ENCODE measurements around the gene DBT.
"Not testable (repeated sequence)": the region's sequence is repeated elsewhere in the genome, so short reads cannot be mapped to it uniquely, and the experiment has no call there.

DBT gene

DNA sequence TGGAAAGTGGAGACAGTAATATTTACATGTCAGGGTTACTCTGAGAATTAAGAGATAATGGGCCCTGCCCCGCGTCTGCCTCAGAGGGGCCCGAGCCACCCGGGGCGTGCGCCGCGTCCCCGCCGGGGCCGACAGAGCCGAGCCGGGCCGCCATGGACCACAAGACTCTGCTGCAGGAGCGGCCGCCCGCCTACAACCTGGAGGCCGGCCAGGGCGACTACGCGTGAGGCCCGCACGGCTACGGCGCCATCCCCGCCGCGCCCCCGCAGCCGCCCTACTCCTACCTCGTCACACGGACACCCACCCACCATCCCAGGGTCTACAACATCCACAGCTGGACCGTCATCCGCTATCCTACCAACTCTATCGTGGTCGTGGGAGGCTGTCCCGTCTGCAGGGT lies 36.5 kb downstream of the DBT start:
- H2AFZ ChIP-seq (ENCODE audit: insufficient read depth, low read length, poor library complexity) = no peak overlapping the region
- H2BK5ac ChIP-seq (ENCODE audit: low read depth, low read length, poor library complexity) = no peak overlapping the region
- no peaks in the 10 kb centered on the region for H3K4me1 ChIP-seq (ENCODE audit: control insufficient read depth in 1 of 2, insufficient read depth in 2 of 2, low read length in 2 of 2)
- no peaks in the 10 kb centered on the region for H3K27me3 ChIP-seq (ENCODE audit: insufficient read depth, low read length)
- no peak overlapping the region for H3K4ac ChIP-seq (ENCODE audit: low read depth, low read length)
- no CpG with 5 or more reads among the region's 37 CpGs for WGBS (ENCODE audit: extremely low coverage, insufficient coverage, insufficient read length)
- no peak for DNase-seq
- H3K9ac ChIP-seq (ENCODE audit: low read length) = no peak overlapping the region
- no peak overlapping the region for H4K8ac ChIP-seq (ENCODE audit: low read depth, low read length)
- no peak overlapping the region for H3K27ac ChIP-seq (ENCODE audit: low read depth, low read length)
- no peak overlapping the region for H3K14ac ChIP-seq (ENCODE audit: low read length)
- no peak overlapping the region for H3K18ac ChIP-seq (ENCODE audit: low read length)
- H3K9me3 ChIP-seq (ENCODE audit: insufficient read depth, low read depth, low read length) = no peaks in the 10 kb centered on the region
- no peak overlapping the region for H2AK5ac ChIP-seq (ENCODE audit: low read length)
- H2BK12ac ChIP-seq (ENCODE audit: low read length) = no peak overlapping the region
- no peak overlapping the region for H3K4me2 ChIP-seq (ENCODE audit: low read length)
- no peak overlapping the region for H4K12ac ChIP-seq (ENCODE audit: low read depth, low read length)
- H3K4me3 ChIP-seq (ENCODE audit: low read depth, low read length) = no peak overlapping the region
- H3K23ac ChIP-seq (ENCODE audit: low read length) = no peak overlapping the region
- peaks cover 23% of the 10 kb centered on the region in 2 experiments for H3K36me3 ChIP-seq (ENCODE audit: control insufficient read depth in 1 of 2, insufficient read depth in 2 of 2, low read length in 2 of 2)
- no peaks in the 10 kb centered on the region for H3K79me2 ChIP-seq (ENCODE audit: control insufficient read depth, insufficient read depth, low read length, poor library complexity)
- no peak overlapping the region for H4K91ac ChIP-seq (ENCODE audit: low read depth, low read length)
- no peaks in the 10 kb centered on the region for H3K79me1 ChIP-seq (ENCODE audit: low read length)
- H2BK120ac ChIP-seq (ENCODE audit: insufficient read depth, low read length, poor library complexity) = no peak overlapping the region

DNA sequence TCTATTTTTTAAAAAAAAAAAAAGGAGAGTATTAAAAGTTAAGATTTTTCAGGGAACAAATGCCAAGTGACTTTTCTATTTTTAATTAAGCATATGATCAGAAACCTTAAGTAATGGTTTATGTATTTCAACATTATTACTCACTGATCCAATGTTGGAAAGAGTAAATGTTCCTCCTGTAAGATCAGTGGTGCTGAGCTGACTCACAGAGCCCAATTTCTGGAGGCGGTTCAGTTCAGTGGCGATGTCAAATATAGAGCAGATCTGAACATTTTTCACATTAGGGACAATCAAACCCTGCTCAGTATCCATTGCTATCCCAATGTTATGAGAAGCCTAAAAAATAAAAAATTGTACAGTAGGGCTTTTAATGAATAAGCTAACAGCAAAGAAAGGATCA lies 43.3 kb downstream of the DBT start:
- no peak overlapping the region for H3K18ac ChIP-seq (ENCODE audit: low read length)
- no peaks in the 10 kb centered on the region for H3K79me1 ChIP-seq (ENCODE audit: low read length)
- H3K4me2 ChIP-seq (ENCODE audit: low read length) = no peak overlapping the region
- no peak overlapping the region for H2BK120ac ChIP-seq (ENCODE audit: insufficient read depth, low read length, poor library complexity)
- no peak overlapping the region for H4K91ac ChIP-seq (ENCODE audit: low read depth, low read length)
- no peak overlapping the region for H2AFZ ChIP-seq (ENCODE audit: insufficient read depth, low read length, poor library complexity)
- no peak overlapping the region for H4K12ac ChIP-seq (ENCODE audit: low read depth, low read length)
- H3K4me3 ChIP-seq (ENCODE audit: low read depth, low read length) = no peak overlapping the region
- no peak overlapping the region for H2BK12ac ChIP-seq (ENCODE audit: low read length)
- H3K4ac ChIP-seq (ENCODE audit: low read depth, low read length) = no peak overlapping the region
- H3K27ac ChIP-seq (ENCODE audit: low read depth, low read length) = no peak overlapping the region
- H2AK5ac ChIP-seq (ENCODE audit: low read length) = no peak overlapping the region
- H3K27me3 ChIP-seq (ENCODE audit: insufficient read depth, low read length) = no peaks in the 10 kb centered on the region
- H3K79me2 ChIP-seq (ENCODE audit: control insufficient read depth, insufficient read depth, low read length, poor library complexity) = no peaks in the 10 kb centered on the region
- WGBS (ENCODE audit: extremely low coverage, insufficient coverage, insufficient read length) = no CpG with 5 or more reads among the region's 2 CpGs
- no peak overlapping the region for H3K9ac ChIP-seq (ENCODE audit: low read length)
- H2BK5ac ChIP-seq (ENCODE audit: low read depth, low read length, poor library complexity) = no peak overlapping the region
- no peak for DNase-seq
- no peak overlapping the region for H3K23ac ChIP-seq (ENCODE audit: low read length)
- no peaks in the 10 kb centered on the region for H3K4me1 ChIP-seq (ENCODE audit: control insufficient read depth in 1 of 2, insufficient read depth in 2 of 2, low read length in 2 of 2)
- H3K36me3 ChIP-seq (ENCODE audit: control insufficient read depth in 1 of 2, insufficient read depth in 2 of 2, low read length in 2 of 2) = peaks cover 4 to 7% of the 10 kb centered on the region in 2 experiments
- H3K14ac ChIP-seq (ENCODE audit: low read length) = no peak overlapping the region
- H3K9me3 ChIP-seq (ENCODE audit: insufficient read depth, low read depth, low read length) = no peaks in the 10 kb centered on the region
- no peak overlapping the region for H4K8ac ChIP-seq (ENCODE audit: low read depth, low read length)

DNA sequence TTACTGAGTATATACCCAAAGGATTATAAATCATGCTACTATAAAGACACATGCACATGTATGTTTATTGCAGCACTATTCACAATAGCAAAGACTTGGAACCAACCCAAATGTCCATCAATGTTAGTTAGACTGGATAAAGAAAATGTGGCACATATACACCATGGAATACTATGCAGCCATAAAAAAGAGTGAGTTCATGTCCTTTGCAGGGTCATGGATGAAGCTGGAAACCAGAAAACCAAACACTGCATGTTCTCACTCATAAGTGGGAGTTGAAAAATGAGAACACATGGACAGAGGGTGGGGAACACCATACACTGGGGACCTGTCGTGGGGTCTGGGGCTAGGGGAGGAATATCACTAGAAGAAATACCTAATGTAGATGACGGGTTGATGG lies 44.0 kb downstream of the DBT start:
- not testable (repeated sequence) for H4K8ac ChIP-seq (ENCODE audit: low read depth, low read length); H3K4me3 ChIP-seq (ENCODE audit: low read depth, low read length); H3K18ac ChIP-seq (ENCODE audit: low read length); H3K9ac ChIP-seq (ENCODE audit: low read length); H3K27ac ChIP-seq (ENCODE audit: low read depth, low read length); H3K23ac ChIP-seq (ENCODE audit: low read length); H4K91ac ChIP-seq (ENCODE audit: low read depth, low read length); H2AFZ ChIP-seq (ENCODE audit: insufficient read depth, low read length, poor library complexity); H3K79me1 ChIP-seq (ENCODE audit: low read length); H3K36me3 ChIP-seq (ENCODE audit: control insufficient read depth in 1 of 2, insufficient read depth in 2 of 2, low read length in 2 of 2); H3K14ac ChIP-seq (ENCODE audit: low read length); H3K9me3 ChIP-seq (ENCODE audit: insufficient read depth, low read depth, low read length); H3K27me3 ChIP-seq (ENCODE audit: insufficient read depth, low read length); H3K4me2 ChIP-seq (ENCODE audit: low read length); H2BK5ac ChIP-seq (ENCODE audit: low read depth, low read length, poor library complexity); H4K12ac ChIP-seq (ENCODE audit: low read depth, low read length); H3K4ac ChIP-seq (ENCODE audit: low read depth, low read length); H2BK120ac ChIP-seq (ENCODE audit: insufficient read depth, low read length, poor library complexity); H3K4me1 ChIP-seq (ENCODE audit: control insufficient read depth in 1 of 2, insufficient read depth in 2 of 2, low read length in 2 of 2); H2AK5ac ChIP-seq (ENCODE audit: low read length); H3K79me2 ChIP-seq (ENCODE audit: control insufficient read depth, insufficient read depth, low read length, poor library complexity); DNase-seq; H2BK12ac ChIP-seq (ENCODE audit: low read length)
- no CpG with 5 or more reads among the region's 2 CpGs for WGBS (ENCODE audit: extremely low coverage, insufficient coverage, insufficient read length)

DNA sequence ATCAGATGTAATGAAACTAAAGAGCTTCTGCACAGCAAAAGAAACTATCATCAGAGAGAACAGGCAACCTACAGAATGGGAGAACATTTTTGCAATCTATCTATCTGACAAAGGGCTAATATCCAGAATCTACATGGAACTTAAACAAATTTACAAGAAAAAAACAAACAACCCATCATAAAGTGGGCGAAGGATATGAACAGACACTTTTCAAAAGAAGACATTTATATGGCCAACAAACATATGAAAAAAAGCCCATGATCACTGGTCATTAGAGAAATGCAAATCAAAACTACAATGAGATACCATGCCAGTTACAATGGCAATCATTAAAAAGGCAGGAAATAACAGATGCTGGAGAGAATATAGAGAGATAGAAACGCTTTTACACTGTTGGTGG lies 44.5 kb downstream of the DBT start:
- H3K18ac ChIP-seq (ENCODE audit: low read length); H3K79me1 ChIP-seq (ENCODE audit: low read length); H3K27ac ChIP-seq (ENCODE audit: low read depth, low read length); H3K4me1 ChIP-seq (ENCODE audit: control insufficient read depth in 1 of 2, insufficient read depth in 2 of 2, low read length in 2 of 2); H2BK120ac ChIP-seq (ENCODE audit: insufficient read depth, low read length, poor library complexity); H4K91ac ChIP-seq (ENCODE audit: low read depth, low read length); H3K4me3 ChIP-seq (ENCODE audit: low read depth, low read length); H3K79me2 ChIP-seq (ENCODE audit: control insufficient read depth, insufficient read depth, low read length, poor library complexity); H3K27me3 ChIP-seq (ENCODE audit: insufficient read depth, low read length); H3K9ac ChIP-seq (ENCODE audit: low read length); DNase-seq; H2AK5ac ChIP-seq (ENCODE audit: low read length); H3K9me3 ChIP-seq (ENCODE audit: insufficient read depth, low read depth, low read length); H4K8ac ChIP-seq (ENCODE audit: low read depth, low read length); H3K4ac ChIP-seq (ENCODE audit: low read depth, low read length); H3K23ac ChIP-seq (ENCODE audit: low read length); H3K4me2 ChIP-seq (ENCODE audit: low read length); H2BK12ac ChIP-seq (ENCODE audit: low read length); H2AFZ ChIP-seq (ENCODE audit: insufficient read depth, low read length, poor library complexity); H3K14ac ChIP-seq (ENCODE audit: low read length); H4K12ac ChIP-seq (ENCODE audit: low read depth, low read length); H2BK5ac ChIP-seq (ENCODE audit: low read depth, low read length, poor library complexity): not testable (repeated sequence)
- peaks cover 3 to 11% of the 10 kb centered on the region in 2 experiments for H3K36me3 ChIP-seq (ENCODE audit: control insufficient read depth in 1 of 2, insufficient read depth in 2 of 2, low read length in 2 of 2)
- no CpG with 5 or more reads among the region's 2 CpGs for WGBS (ENCODE audit: extremely low coverage, insufficient coverage, insufficient read length)
